GM12872 (cell line): ENCODE results near the gene SDC1.

Source experiments
- TF ChIP-seq, protein P1 (sequence below): IDR thresholded peaks from 3 replicates; pipeline ENCODE4 v1.5.1; 2011; ENCODE audit warnings: low read depth, mild to moderate bottlenecking, low read length, moderate library complexity; ENCODE audit not compliant: insufficient read depth

The SDC1 gene

DNA sequence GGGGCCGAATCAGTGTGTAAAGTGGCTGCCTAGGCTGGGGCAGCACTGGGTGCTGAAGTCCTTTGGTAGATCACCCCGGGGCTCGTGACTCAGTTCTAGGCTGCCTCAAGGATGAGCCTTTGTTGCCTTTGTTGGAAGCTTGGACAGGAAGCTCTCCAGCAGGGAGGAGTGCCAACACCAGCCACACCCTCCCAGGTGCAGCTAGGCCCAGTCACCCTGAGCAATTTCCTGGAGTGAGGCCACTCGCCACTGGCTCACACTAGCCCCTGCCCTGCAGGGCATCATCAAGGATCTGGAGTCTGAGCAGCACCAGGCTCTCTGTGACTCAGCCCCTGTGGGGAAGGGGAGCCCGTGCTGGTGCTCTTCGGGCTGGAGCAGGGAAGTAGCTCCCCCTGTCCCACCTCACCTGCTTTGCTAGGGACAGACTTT, 6.7 kb upstream of the SDC1 start:
- TF ChIP-seq, protein P1, sequence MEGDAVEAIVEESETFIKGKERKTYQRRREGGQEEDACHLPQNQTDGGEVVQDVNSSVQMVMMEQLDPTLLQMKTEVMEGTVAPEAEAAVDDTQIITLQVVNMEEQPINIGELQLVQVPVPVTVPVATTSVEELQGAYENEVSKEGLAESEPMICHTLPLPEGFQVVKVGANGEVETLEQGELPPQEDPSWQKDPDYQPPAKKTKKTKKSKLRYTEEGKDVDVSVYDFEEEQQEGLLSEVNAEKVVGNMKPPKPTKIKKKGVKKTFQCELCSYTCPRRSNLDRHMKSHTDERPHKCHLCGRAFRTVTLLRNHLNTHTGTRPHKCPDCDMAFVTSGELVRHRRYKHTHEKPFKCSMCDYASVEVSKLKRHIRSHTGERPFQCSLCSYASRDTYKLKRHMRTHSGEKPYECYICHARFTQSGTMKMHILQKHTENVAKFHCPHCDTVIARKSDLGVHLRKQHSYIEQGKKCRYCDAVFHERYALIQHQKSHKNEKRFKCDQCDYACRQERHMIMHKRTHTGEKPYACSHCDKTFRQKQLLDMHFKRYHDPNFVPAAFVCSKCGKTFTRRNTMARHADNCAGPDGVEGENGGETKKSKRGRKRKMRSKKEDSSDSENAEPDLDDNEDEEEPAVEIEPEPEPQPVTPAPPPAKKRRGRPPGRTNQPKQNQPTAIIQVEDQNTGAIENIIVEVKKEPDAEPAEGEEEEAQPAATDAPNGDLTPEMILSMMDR, result no peak

DNA sequence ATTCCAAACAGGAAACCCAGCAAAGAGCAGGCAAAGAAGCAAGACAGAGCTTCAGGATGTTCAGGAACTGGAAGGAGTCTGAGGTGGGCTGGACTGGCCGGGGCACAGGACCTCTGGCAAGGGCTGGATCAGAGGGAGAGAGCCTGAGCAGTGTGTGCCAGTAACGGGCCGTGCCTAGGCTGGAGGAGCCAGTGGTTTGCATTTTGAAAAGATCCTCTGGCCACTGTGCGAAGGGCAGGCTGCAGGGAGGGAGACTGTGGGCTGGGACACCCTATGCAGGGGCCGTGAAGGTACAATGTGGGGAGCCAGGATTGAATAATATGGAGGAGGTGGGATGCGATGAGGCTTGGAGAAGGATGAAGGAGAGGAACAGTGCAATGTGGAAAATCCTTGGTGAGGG, 6.2 kb upstream of the SDC1 start:
- TF ChIP-seq, protein P1, result no peak

DNA sequence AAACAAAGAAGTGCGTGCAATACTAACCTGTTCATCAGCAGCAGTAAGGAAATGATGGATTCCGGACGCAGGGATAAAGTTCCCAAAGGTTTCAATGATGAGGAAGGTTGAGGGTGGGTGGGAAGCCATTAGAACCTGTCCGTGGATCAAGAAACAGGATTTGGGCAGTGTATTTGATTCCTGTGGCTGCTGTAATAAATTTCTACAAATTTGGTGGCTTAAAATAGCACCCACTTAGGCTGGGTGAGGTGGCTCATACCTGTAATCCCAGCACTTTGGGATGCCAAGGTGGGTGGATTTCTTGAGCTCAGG, 5.1 kb upstream of the SDC1 start:
- TF ChIP-seq, protein P1, result no peak

DNA sequence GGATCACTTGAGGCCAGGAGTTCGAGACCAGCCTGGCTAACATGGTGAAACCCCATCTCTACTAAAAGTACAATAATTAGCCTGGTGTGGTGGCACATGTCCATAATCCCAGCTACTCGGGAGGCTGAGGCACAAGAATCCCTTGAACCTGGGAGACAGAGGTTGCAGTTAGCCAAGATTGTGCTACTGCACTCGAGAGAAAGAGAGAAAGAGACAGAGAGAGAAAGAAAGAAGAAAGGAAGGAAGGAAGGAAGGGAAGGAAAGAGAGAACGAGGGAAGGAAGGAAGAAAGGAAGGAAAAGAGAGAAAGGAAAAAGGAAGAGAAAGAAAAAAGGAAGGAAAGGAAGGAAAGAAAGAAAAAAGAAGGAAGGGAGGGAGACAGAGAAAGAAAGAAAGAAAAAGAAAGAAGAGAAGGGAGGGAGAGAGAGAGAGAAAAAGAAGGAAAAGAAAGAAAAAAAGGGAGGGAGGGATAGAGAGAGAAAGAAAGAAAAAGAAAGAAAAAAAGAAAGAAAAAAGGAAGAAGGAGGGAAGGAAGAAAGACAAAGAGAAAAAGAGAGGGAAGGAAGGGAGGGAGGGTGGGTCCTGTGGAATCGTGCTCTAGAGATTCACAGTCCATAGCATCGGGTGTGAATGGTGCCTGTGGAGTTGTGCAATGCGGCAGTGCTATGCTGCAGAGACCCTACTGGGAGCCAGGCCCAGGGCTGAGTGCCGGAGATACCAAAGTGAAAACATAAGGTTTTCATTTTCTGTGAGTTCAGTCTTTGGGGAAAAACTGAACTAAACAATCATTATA, 4.6 kb upstream of the SDC1 start:
- TF ChIP-seq, protein P1, result no peak

DNA sequence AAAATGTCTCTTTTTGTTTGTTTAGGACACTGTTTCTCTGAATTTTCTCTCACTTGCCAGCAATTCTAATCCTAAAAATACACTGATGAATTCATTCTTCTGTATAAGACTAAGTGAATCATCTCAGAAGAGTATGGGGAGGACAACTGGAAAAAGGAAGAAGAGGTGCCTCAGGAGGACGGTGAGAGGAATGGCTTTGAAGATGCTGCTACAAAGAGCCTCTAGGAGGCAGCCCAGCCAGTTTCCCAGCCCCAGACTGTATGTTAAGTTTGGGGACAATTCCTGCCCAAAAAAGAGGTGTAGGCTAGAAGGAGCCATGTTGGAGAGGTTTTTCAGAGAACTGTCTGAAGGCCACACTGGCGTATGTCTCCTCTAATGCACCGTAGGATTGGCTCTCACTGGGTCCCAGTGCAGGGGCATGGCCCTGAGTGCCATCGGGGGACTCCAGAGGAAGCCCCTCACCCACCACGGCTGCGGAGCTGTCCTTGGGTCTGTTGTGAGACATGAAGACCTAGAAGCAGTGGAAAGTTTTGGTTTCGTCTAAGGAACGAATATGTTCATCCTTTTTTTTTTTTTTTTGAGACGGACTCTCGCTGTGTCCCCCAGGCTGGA, 3.1 kb upstream of the SDC1 start:
- TF ChIP-seq, protein P1, result 0 out of 3 replicates have a peak, but pooled peaks have one; percentile 20

DNA sequence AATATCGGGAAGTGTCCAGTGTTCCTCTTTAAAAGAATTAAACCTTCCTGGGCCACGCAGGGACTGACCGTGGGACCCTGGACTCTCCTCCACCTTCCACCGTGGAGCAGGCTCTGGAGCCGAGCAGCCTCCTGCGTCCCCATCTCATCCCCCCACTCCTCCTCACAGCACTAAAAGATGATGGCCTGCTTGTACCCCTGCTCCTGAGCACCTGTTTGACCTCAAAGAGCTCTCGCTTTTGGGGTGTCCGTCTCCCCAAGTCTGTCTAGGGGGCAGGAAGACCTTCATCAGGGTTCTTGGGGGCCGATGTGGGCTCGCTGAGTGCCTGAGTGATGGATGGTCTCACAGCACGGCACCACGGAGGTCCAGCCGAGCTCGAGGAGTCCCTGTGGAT, 1.2 kb upstream of the SDC1 start:
- TF ChIP-seq, protein P1, result no peak

DNA sequence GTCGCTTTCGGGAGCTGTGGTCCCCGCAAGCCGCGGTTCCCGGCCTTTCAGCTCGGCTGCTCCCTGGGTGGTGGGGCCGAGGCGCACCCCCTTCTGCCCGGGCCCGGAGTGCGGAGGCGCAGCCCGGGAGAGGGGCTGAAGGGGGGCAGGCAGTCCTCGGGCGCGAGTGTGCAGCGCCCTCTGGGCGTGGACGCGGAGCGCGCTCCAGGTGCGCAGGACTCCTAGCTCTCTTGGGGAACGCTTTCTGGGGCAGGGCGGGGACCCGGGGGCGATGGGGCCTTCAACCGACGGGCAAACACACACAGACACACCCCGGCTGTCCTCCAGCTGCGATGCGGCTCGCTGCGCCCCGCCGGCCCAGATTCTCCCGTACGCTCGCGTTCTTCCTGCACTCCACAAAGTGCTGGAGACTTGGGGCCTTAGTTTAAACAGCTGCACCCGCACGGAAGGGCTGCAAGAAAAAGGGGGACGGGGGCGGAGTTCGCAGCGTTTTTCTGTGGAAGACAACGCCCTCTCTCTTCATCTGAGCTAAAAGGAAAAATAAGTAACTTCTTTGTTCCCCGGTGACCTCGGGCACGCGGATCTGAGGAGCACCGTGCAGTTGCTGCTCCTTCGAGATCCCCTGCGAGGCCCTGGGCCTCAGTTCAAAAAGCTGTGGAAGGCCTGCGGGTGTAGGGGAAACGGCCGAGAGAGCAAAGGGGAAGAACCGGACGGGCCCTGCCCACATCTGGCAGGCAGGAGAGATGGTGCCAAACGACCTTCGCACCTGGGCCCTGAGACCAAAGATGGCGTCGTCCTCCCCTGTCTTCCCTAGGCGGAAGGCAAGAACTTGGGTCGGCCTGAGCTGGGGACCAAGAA, 593 bp upstream of the SDC1 start:
- TF ChIP-seq, protein P1, result peak; percentile 74
